Activated CD4-positive, alpha-beta T cell treated with anti-CD3 and anti-CD28 coated beads, Interleukin-2, amount 50 U/mL, for 1 hour (primary cell): Measurements from ENCODE around the gene GRIP1.
"Not testable (repeated sequence)": the region's sequence is repeated elsewhere in the genome, so short reads cannot be mapped to it uniquely, and the experiment has no call there.

Experiments
- DNase-seq: peaks from one replicate; pipeline ENCODE4 v3.0.0-alpha.2; 2020

GRIP1 gene

DNA sequence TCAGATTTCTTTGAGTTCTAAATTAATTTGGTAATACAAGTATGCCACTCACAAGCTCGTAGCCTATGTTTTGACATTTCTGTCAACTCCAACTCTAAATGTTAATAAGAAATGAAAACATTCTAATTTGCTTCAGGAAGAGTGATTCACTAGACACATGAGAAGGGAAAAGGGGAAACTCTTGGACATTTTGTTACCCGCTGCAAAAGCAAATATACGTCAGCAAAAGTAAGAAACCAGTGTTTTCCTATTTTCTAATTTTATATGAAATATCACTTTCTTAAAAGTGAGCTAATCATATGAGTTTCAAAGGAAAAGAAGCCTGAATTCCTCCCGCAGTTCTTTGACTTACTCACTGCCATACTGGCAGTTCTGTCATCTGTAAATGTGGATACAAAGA is 162.3 kb downstream of the GRIP1 start:
- no peak for DNase-seq

DNA sequence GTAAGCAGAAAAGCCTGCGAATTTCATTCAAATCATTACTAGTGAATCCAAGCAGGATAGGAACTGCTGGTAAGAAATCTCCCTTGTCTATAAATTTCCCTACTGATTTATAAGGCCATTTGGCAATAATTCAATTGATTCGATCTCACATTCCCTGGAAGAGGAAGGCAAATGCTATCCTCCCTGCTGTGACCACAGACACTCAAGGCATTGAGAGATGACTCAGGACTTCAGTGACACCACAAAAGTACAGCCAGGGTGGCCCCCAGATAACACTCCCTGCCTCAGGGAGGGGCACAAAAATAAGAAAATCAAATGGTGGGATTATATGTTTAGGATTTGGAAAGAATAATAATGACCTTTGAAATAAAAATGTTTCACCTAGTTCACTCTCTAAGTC is 162.7 kb downstream of the GRIP1 start:
- no peak for DNase-seq

DNA sequence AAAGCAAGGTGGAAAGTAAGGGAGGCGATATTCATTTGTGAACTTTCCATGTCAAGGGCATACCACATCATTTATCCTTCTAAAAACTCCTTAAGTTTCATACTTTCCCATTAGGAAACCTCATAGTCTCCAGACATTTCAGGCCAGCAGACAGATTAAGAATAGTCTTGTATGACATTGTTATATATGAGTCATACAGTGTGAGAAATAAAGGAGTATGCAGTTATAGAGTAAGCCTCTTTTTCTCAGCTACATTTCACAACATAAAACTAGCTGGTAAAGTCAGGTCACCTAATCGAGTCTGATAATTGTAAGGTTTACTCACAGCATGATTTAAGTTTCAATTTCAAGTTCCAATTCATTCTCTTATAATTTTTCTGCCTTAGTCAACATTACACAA is 164.3 kb downstream of the GRIP1 start:
- no peak for DNase-seq

DNA sequence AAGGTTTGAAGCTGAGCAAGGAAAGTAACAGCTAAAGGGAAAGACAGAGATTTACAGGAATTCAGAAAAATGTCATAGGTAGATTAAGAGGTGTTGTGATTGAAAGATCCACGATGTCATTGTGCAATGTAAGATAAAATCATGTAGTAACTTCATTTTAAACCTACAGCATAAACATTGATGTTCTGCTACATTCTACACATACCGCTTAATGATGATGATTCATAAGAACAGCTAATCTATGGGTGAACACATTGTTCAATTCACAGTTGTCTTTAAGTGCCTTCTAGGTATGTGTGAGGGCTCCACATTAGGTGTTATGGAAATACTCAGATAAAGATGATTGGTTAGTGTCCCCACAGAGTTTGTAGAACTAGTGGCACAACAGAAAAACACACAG is 170.9 kb downstream of the GRIP1 start:
- no peak for DNase-seq

- no peak for DNase-seq
Observed at GRCh38 chr12:66503746-66504145, 175.1 kb downstream of the GRIP1 start.

DNA sequence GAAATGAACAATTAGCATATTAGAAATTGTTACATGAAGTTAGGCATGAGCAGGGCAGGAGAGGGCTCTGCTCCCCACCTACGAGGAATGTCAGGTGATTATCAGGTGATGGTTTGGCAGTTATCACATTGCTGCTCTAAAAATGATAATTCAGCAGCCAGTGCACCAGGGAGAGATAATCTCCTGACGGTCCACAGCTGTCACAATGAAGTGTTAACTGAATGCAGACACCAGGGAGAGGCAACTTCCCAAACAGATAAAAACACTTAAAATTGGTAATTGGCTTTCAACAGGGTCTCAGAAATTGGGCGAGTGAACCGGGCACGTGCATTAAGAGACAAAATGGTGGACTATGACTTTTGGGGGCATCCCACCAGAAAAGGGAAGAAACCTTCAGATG is 176.0 kb downstream of the GRIP1 start:
- DNase-seq, result no peak

- DNase-seq, result no peak
Observed at GRCh38 chr12:66500841-66501240, 178.0 kb downstream of the GRIP1 start.

DNA sequence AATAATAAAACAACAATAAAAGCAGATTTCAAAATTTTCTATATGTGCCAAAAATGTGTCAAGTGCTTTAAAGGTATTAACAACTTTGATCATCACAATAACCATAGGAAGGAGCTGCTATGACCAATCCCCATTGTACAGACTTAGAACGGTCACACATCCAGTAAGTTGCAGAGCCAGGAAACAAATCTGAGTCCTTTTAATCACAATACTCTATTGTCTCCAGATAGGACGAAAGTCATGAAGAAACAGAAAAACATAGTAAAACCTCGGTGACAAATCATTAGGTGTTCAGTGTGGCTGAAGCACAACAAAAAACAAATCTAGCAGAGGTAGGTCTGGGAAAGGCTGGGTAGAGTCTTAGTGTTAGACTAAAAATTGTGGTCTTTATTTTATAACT is 178.8 kb downstream of the GRIP1 start:
- no peak for DNase-seq

DNA sequence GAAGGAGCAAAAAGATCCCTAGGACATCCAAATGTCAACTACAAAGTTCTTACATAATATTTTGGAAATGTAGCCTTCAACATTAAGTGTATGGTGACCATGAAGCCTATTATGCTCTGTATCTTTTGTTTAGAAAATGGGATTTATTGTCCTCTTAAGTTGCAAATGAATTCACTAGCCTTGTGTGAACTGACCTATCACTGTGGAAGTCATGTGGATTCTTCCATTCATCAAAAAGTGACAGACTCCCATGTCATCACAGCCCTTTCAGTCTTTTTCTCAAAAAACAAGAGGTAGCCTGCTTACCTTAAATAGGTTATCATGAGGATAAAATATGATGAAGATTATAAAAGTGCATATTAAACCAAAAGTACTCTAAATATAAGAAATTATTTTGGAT is 179.9 kb downstream of the GRIP1 start:
- DNase-seq, result no peak

GRCh38 chr12:66498059-66498458 is 180.8 kb downstream of the GRIP1 start:
- DNase-seq, result not testable (repeated sequence)

GRCh38 chr12:66497008-66497897 is 181.6 kb downstream of the GRIP1 start:
- no peak for DNase-seq

DNA sequence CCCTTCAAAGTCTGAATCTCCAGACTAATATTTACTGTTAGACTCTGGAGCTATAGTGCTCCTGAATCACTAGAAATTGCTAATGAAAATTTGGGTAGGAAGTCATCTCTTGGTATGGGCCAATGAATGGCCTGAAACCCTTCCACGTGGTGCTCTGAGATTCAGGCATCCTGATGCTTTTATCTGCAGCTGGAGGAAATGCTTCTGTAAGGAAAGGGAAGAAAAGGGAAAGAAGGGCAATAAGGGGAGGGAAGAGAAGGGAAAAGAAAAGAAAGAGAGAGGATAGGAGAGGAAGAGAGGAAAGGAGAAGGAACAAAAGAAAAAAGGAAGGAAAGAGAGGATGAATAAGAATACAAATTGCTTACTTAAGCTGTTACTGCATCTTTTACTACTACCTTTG is 182.3 kb downstream of the GRIP1 start:
- DNase-seq, result no peak

DNA sequence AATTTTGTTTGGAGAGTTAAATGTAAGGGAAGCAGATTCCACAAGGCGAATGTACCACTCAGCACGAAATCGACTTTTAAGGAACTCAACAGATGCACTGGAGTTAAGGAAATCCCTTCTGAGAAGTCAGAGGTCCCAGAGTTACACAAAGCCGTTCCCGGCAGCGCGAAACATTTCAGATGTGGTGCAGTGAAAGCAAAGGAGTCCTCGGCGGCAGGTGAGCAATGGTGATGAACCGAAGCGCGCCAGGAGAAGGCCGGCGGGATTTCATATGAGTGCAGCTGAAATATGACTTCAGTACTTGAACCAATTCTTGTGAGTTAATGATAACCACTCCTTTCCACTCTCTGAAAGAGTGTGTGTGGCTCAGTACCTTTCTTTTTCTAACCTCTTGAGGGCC is 183.2 kb downstream of the GRIP1 start:
- DNase-seq, result no peak

DNA sequence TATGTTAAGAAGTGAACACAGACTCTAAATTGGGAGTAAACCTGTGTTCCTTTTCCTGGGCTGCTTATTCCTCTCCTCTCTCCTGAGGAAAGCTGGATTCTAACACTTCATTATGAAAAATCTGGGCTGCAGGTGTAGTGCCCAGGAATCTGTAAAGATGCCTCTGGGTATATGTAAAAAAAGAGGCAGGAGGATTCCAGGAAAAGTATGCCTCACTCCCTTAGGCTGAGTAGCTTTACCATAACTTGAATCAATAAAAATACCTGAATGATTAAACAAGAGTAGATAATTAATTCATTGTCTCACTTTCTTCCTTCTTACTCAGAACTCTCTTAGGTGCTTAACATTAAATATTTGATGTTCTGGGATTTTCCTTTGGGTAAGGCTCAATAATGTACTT is 185.1 kb downstream of the GRIP1 start:
- no peak for DNase-seq

DNA sequence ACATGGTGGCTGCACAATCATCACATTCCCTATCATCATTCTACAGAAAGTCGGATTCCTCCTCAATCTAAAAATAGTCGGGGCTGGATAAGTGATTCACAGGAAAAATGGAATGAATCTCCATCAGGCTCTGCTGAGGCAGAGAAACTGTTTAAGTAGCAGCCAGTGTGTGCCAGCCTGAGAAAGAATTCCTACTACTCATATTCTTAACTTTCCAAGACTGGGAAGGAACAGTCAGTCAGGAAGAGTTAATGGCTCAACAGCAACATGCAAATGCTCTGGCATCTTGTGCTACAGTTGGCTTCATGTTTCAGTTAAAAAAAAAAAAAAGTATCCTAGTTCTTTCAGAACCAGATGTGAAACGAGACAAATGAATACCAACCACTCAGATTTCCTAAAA is 187.0 kb downstream of the GRIP1 start:
- no peak for DNase-seq

GRCh38 chr12:66482351-66483203 is 196.3 kb downstream of the GRIP1 start:
- no peak for DNase-seq

DNA sequence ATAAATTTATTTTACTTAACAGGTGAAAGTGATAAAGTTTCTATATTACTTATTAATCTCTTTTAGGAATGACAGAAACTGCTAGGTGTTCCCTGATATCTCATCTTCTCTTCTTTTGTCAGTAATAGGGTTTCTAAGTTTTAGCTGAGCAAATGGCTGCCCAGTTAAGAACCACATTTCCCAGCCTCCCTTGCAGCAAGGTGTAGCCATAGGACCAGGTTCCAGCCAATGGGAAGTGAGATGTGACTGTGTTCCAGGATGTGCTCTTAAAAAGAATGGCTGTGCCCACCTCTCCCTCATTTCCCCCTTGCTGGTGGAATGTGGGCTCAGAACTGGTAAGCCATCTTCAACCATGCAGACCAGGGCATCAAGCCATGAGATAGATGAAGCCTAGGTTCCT is 210.9 kb downstream of the GRIP1 start:
- no peak for DNase-seq

DNA sequence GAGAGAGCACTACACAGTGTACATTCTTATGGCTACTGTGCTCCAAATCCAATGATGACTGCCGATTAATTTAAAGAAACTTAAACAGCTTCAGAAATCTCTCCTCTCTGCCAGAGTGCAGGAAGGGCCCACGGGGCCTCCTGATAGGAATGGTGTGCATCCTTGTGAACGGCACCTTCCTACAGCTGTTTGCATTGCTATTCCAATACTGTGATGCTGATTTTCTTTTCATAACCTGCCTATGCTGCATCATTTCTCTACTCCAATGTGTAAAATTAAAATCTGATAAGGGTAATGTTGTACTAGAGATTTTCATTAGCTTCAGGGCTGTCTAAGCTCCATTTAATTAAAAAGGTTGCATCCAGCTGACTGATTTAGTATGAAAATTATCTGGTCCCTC is 217.5 kb downstream of the GRIP1 start:
- DNase-seq, result no peak

DNA sequence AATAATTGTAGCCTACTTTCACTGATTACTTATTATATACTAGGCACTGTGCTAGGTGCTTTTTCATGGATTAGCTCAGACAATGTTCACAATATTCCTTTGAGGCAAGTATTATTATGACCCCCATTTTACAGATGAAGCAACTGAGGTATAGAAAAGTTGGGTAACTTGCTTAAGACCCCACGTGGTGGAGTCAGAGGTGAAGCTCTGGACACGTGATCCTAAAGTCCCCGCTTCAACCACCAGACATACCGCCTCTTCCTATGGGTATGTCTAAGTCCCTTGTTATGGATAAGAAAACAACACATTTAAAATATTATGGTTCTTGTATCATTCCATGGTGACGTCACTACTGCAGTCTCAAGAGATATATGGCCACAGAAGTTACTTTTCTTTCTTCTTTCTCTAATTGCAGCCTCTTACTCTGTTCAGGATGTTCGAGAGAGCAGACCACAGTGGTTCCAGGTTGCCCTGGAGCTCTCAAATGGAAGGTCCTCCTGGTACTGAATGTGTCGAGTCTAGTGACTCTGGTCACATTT is 218.9 kb downstream of the GRIP1 start:
- DNase-seq, result no peak

DNA sequence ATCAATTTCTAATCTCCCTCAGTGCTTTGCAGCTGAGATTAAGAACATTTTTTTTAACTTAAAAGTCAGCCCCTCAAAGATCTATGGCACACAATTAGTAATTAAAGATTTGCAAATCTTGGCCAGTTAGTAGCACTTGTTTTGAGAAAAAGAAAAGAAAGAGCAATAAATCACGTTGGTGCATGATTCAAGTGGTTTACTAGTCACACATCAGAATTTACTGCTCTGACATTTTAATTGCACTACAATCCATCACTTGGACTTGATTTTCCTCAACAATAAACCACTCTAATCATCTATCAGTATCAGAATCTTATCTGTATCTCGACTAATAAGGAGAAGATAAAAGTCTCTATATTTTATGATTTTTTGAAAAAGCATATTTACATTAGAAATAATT is 222.3 kb downstream of the GRIP1 start:
- no peak for DNase-seq

GRCh38 chr12:66453844-66454243 is 225.0 kb downstream of the GRIP1 start:
- no peak for DNase-seq

DNA sequence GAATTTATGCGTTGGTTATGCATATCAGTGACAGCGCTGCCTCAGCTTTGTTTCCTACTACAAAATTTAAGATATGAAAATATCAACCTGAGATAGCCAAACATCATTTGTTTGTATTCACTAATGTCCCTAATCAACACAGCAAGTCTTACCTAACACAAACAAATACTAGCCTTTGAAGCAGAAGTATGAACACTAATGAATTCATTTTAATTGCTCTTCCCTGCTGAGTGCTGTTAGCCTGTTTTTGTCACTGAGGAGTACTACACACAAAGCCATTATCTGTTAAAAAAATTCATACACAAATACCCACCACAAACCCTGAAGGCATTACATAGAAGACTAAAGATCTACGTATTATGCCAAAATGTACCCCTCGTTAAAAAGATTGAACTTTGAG is 225.8 kb downstream of the GRIP1 start:
- DNase-seq, result no peak

DNA sequence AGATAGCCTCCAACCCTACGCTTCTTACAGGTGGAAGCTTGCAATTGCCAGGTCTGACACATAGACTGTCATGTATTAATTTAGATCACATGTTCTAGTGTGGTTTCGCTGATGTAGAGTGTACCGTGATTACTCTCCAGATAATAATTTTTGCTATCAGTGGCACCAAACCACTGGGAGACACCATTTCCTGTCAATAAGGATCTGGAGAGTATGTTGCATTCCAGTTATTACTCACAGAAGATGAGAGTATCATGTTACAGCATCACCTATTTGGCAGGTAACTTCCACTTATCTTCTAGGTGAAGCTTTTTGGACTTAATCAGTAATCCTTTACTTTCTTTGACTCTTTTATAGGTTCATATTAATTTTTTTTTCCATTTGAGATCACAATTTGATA is 229.3 kb downstream of the GRIP1 start:
- no peak for DNase-seq

GRCh38 chr12:66447643-66448042 is 231.2 kb downstream of the GRIP1 start:
- DNase-seq, result no peak
